NCI-H1048 (cell line): ENCODE measurements around the gene PRKCE.

ENCODE experiments used
- DNase-seq: peaks from one replicate; lab custom pipeline; 2025; lab: John Stamatoyannopoulos, UW

Gene PRKCE

DNA sequence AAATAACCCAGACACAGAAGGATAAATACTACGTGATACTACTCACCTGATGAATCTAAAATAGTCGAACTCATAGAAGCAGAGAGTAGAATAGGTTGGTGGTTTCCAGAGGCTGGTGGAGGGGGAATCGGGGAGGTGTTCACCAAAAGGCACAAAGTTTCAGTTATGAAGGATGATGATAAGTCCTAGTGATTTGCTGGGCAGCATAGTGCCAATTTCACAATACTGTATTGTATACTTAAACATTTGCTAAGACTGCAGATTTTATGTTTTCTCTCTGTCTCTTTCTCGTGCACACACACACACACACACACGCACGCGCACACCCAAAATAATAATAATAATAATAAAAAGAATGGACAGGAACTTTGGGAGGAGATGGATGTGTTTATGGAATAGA lies 425.4 kb downstream of the PRKCE start:
- DNase-seq: no peak

DNA sequence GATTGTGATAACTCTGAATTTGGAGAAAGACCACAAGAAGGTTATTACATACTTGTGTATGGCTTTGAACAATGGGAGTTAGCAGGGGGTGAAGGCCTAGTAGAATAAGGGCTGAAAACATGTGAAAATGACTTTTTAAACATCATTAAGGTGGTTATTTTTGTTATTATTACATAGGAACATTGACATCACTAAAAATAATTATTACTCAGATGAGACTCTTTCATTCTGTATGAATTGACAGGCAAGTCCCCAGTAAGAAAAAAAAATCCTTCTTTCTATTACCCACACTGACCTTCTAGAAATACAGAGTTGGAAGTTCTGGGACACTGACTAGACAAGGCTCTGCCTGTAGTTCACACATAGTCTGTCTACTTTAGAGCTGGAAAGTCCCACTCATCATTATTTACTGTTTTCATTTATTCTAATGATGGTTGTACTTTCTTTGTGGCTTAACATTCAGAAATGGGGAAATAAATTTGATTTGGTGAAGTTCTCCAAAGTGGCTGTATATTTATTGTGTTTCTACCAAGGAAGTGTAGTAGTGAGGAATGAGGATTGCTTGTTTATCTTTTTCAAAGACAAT lies 426.1 kb downstream of the PRKCE start:
- no peak for DNase-seq

DNA sequence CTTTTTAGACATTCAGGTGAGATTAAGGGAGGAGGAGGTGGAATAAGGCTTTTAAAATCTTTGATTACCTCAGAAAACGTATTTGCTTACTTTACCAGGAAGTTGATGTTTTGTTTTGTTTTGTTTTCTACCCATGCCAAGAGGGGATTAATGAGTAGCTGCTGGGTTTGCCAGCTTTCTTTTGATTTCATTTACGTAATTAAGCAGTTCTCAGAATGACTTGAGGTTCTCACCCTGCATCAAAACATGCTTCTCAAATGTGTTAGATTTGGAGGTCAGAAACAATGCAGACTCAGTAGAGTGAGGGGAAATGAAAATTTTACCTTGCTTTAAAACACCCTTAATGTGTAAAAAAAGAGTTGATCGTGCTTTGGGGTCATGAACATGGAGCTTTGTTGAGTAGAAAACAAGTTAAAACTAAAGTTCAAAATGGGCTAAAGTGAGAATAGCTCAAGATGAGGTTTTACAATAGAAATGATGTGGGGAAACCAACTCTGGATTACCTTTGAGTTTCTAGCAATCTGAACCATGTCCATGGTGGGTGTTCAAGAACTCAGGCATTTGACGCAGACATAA lies 428.6 kb downstream of the PRKCE start:
- no peak for DNase-seq

DNA sequence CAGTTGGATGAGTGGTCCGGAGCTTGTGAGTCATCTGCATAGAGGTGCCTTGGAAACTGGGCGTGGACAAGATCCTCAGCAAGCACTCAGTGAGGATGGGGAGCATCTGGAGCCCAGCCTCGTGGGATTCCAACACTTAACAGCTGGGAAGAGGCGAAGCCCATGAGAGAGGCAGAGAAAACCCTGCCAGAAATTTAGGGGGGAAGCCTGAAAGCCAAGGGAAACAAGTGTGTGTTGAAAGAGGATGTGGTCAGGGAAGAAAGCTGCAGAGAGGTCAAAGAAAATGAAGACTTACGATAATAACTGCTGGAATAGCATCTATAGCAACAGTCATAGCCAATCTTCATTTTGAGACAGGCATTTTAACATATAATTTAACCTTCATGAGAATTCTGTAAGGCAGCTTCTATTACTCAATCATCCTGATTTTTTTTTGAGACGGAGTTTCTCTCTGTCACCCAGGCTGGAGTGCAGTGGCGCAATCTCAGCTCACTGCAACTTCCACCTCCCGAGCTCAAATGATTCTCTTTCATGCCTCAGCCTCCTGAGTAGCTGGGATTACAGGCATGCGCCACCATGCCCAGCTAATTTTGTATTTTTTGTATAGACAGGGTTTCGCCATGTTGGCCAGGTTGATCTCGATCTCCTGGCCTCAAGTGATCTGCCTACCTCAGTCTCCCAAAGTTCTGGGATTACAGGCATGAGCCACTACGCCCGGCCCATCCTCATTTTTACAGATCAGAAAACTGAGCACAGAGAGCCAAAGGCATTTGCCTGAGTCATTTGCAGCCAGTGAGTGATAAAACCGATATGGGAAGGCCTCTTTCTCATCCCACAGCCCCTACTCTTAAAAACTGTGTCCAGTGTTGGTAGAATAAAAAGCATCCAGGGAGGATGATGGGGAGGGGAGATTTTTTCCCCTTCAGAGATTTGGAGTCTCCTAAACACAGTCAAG lies 431.3 kb downstream of the PRKCE start:
- no peak for DNase-seq

DNA sequence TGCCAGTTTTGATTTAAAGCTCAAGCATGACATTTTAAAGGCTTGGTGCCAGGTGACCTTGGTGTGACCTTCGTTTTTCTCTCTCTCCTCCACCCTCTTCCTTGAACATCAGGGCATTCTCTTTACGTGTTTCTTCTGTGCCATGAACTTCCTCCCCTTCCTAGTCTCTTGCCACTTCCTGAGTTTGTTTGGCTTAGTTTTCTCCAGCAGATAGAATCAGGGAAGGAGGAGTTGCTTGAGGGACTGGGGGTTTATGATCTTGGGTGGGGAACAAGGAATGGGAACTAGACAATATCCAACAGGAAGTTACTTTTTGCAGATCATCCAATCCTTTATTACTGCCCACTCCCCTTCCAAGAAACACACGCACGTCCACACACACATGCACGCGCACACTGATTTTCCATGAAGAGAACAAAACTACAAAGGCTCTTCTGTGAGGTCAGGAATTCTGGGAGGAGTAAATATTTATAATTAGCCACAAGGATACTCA lies 435.1 kb downstream of the PRKCE start:
- no peak for DNase-seq

DNA sequence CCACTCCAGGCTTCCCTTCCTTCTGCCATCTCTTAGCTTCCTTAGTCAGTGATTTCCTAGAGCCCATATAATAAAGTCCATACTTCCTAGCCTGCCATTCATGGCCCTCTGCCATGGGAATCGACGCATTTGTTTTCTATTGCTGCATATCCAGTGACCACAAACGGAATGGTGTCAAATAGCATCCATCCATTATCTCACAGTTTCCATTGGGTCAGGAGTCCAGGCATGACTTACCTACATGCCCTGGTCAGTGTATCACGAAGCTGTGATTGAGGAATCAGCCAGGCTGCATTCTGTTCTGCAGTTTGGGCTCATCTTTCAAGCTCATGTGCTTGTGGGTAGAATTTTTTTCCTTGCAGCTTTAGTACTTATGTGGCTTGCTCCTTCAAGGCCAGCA lies 436.0 kb downstream of the PRKCE start:
- no peak for DNase-seq

DNA sequence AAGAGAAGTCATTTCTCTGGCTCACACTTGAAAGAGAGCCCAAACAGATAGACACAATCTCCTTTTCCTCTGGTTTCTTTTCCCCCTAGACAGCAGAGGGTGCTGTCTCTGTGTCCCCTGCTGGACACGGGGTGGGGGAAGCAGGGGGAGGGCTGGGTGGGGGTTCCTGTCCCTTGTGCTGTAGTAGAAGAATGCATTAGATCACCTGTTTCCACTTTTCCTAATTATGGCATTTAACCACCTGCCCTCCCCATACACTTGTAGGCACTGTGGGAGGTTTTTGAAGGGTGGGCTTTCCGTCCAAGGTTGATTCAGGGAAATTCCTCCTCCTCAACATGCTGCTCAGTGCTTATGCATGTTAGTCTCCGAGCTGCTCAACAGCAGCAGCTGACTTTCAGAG lies 439.5 kb downstream of the PRKCE start:
- no peak for DNase-seq

DNA sequence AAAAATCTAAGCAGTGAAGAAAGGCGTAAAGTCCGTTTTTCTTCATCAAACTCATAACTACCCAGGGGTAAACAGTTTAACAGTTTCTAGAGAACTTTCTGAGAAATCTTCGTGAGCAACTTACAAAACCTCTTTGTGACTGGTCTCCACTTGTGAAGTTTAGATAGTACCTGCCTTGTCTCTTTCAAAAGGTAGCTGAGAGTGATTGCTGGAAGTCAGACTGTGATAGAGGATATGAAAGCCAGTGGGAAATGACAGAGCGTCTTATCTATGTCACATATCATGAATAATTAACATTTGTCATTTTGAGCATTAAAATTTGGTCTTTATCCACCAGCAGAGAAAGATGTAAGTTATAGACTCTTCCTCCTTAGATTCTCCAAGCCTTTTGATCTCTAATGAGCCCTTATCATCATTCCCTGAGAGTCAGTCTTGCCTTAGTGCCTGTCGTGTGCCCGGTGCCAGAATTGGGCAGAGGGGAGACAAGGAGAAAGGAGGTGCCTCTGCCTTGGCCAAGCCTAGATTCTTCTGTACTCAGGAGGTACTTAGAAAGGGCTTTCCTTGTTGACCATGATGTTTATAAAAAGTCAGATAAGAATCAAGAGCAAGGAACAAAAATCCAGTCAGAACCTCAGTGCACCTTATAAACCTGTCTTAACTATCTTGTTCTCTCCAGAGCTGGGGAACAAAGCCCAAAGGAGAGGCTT lies 440.6 kb downstream of the PRKCE start:
- no peak for DNase-seq

DNA sequence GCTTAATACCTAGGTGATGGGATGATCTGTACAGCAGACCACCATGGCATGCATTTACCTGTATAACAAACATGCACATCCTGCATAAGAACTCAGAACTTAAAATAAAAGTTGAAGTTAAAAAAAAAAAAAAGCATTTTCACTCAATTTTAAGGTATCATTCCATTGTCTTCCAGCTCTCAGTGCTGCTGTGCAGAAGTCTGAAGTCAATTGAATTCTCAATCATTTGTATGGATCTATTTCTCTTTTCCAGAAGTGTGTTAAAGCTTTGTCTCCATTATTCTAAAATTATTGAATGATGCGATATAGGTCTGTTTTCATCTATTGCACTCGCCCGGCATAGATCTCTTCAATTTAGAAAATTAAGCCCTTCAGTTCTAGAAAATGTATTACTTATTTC lies 443.2 kb downstream of the PRKCE start:
- DNase-seq: no peak

DNA sequence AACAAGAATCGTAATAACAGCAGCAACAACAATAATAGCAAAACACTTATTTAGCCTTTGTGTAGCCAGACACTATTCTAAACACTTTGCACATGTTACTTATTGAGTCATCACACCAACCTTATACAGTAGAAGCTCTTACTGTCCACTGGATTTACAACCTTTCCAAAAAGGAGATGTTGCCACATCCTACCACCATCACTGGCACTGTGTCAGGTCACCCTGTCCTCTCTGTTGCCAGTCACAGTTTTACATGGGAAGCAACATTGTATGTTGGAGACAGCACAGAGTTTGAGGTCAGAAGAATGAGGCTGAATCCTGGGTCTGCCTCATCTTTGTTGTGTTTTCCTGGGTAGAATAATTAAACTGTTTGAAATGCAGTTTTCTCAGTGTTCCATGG lies 444.4 kb downstream of the PRKCE start:
- no peak for DNase-seq

DNA sequence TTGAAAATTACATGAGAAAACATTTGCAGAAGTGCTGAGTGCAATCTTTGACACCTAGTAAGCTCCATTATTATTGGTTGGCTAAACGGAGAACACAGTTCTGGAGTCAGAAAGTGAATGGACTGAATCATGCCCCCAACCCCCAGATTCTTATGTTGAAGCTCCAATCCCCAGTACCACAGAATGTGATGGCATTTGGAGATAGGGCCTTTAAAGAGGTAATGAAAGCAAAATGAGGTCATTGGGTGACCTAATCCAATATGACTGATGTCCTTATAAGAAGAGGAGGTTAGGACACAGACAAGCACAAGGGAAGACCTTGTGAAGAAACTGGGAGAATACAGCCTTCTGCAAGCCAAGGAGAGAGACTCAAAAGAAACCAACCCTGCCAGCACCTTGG lies 444.8 kb downstream of the PRKCE start:
- no peak for DNase-seq

DNA sequence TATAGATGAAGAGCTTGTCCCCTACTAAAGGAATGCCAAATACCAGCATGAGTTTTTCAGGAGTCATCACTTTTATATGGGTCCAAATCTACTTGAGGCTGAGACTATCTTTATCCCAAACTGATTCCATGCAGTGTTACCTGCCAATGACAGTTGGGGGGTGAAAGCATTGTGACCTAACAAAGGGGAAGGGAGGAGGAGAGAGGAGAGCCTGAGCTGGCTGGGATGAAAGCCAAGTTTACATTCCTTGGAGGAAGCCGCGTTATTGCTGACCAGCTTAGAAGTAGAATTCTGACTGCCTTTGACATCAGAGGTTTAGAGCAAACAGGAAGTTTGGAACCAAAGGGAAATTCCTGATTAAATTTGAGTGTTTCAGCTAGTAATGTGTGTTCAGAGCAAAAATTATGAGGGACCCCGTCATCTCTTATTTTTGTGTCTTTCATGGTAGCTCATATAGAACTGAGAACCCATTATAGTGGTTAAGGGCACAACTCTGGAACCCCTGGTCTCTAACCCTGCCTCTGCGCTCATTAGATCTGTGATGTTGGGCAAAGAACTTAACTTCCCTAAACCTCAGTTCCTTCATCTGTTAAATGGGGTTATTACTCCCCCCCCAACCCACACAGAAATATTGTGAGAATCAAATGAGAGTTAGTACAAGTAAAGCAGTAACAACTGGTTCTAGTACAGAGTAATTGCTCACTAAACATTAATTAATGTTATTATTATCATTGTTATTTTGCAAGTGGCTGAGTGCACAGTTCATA lies 446.4 kb downstream of the PRKCE start:
- DNase-seq: peak; percentile 6

DNA sequence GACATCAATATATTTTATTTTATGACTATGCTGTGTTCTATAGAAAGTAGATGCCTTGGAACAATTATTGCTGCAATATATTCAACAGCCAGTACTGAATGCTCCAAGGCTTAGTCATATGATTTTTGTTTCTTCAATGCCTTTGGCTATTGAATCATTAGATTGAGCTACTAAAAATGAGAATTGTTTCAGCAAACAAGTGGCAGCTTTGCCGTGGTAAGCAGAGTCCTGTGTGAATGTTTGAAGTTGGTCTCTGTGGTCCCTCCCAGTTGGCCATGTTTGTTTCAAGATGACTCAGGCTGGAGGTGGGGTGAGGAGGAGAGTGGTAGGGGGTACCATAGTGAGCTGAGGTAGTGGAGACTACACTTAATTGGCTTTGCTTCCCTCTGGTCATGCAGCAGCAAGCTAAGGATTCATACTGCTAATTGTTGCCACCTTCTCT lies 447.2 kb downstream of the PRKCE start:
- DNase-seq: no peak

DNA sequence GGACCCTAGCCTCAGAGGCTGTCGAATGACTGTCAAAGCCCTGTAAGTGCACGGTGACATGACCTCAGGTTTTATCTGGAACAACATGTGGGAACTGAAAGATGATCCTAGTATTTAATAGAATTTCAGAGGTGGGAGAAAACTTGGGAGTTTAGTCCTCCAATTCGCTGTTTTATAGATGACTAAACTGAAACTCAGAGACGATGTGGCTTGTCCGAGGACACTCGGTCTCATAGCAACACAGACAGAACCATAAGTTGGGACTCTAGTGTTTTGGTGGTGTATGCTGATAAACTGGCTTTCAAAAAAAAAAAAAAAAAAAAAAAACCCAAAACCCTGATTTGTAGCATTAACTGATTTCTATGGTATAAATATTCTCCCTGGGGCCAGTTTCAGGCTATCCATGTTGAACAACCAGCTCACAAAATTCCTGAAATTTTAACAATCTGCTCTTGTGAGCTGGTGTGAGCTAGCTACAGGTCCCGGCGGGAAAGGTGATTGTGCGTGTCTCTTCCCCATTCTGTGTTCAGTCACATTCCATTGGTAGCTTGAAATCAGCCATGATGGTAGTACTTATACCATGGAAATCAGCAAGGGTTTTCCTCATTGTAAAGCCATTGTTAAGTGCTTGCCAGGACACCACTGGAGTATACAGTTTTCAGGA lies 450.2 kb downstream of the PRKCE start:
- DNase-seq: no peak

DNA sequence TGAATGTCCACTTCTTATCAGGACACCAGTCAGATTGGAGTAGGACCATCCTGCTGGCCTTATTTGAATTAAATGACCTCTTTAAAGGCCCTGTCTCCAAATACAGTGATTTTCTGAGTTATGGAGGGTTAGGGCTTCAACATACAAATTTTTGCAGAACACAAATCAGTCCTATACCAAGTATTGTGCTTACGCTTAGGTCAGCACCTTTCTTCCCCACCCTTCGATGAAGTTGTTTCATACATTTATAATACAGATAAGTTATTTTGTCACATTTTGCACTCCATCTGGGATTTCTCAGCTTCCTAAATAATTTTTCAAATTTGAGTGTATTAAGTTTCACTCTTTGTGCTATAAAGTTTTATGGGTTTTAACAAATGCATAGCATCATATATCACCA lies 455.2 kb downstream of the PRKCE start:
- DNase-seq: no peak

DNA sequence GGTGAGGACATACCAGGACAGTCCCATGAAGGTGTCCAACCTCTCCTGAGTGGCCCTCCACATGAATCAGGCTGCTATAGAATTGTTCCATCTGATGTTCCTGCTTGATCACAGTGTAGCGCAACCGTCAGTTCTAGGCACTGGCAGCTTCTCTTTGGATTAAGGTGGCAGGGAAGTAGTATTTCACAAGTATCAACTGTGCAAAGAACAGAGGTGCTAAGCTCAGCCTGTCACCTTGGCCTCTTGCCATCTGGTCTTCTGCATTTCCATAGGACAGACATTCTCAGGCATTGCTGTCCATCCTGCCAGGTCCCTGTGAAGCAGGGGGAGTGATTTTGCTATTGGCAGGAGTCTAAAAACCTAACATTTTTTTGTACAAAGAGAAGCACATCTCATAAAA lies 463.5 kb downstream of the PRKCE start:
- no peak for DNase-seq

DNA sequence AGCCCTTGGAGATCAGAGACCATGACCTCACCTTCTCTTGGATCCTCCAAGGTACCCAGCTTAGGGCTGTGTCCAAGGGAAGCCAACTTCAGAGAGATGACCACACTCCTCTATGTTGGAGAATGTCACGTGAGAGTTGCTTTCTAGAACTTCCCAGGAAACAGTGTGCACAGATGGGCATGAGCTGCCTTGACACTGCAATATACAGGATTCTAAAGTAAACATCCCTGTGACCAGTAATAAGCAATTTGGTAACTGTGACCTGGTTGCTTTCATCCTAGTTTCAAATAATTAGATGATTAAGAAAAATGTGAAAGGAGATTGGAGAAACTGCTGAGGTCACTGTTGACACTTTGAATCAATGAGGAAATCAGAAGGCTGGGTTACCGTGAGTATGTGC lies 464.7 kb downstream of the PRKCE start:
- DNase-seq: no peak

DNA sequence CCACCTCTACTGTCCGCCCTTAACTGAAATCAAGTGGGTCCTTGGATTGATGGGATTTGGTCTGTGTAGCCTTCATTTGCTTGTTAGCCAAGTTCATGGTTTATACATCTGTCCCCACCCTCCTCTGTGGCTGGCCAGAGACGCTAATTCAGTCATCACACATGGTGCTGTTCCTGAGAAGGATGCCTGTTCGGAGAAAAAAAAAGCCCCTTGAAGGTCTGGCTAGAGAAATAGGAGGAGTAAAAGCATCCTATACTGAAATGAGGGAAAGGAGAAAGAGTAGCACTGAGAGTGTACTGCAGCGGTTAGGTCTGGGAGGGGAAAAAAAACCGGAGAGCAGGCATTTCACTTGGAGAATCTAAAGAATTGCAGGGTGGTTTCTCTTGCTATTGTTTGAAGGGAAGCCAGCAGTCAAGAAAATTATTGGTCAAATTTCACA lies 465.1 kb downstream of the PRKCE start:
- no peak for DNase-seq

DNA sequence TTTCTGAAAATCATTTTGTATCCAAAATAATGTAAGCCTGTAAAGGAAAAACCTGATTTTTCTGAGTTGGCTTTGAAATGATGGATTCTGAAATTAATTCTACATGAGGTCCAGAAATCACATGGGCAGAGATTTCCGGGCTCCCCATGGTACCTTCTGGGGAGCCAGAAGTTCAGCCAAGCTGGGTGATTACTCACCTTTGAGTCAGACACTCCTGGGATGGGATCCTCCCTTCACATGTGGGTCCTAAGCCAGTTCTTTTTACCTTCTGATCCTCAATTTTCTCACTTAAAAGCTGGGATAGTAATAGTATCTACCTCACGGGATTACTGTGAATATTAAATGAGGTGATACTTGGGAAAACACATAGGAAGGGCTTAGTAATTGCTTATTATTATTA lies 465.9 kb downstream of the PRKCE start:
- DNase-seq: no peak

DNA sequence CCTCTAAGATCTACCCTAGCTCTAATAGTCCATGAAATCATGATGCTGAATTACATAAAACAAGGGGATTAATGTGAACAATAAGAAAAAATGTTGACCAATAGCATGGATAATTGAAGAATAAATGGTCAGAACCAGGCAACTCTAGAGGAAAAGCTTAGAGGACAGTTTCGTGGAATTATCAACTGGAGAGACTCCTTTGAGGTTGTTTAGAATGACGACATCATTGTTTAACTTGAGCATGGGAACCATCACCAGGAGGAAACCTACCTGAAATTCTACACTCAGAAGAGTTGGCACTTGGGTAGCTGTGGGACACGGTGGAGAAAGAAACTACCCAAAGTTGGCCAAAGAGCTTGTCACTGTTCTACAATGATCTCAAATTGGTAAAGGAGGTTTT lies 466.5 kb downstream of the PRKCE start:
- DNase-seq: no peak
